ENCODE results near the gene HSPB8.

Gene HSPB8

DNA sequence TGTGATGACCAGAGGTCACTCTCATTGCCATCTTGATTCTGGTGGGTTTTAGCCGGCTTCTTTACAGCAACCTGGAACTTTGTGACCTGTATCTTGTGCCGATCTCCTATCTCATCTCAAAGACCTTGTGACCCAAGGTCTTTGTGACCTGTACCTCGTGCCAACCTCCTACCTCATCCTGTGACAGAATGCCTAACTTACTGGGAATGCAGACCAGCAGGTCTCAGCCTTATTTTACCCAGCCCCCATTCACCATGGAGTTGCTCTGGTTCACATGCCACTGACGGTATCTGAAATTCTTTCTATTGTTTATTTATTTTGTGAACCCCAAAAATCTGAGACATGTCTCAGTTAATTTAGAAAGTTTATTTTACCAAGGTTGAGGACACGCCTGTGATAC is 7.4 kb upstream of the HSPB8 start:
- no peak for DNase-seq (ENCODE audit: low spot score)

DNA sequence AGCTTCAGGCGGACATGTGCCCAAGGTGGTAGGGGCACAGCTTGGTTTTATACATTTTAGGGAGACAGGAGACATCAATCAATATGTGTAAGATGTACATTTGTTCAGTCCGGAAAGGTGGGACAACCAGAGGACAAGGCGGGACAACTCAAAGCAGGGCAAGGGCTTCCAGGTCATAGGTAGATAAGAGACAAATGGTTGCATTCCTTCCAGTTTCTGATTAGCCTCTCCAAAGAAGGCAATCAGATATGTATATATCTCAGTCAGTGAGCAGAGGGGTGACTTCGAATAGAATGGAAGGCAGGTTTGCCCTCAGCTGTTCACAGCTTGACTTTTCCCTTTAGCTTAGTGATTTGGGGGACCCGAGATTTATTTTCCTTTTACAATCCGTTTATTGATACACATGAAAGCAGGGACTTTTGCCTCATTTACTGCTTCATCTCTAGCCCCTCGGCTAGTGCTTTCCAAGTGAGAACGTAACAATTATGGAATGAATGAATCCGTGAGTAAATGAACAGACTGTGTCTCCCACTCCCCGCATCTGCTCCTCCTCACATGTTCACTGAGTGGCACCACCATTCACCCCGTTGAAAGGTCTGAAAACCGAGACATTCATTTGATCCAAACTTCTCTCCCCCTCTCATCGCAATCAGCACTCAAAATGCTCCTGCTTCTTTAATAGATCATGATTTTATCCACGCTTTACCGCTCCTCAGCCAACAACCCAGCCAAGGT is 6.9 kb upstream of the HSPB8 start:
- no peak for DNase-seq (ENCODE audit: low spot score)

DNA sequence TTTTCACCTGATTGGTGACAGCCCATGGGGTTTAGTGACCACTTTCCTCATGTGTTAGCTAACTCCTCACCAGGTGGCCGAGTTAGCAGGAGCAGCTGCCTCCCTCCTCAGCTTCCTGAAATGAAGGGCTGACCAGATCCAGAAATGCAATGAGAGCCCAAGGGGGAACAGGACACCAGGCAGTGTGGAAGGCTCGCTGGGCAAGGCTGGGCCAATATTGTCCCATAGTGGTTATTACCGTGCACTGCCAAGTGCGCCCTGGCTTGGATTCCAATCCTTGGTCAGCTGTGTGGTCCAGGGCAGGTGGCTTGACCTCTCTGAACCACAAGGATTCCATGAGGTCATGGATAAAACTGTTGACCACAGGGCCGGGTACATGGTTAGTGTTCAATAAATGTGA is 3.6 kb upstream of the HSPB8 start:
- DNase-seq (ENCODE audit: low spot score) = no peak

GRCh38 chr12:119176267-119177055 is 2.3 kb upstream of the HSPB8 start:
- peak; percentile 49 for DNase-seq (ENCODE audit: low spot score)

- no peak for DNase-seq (ENCODE audit: low spot score)
Observed at GRCh38 chr12:119177056-119177325, 1.7 kb upstream of the HSPB8 start.

GRCh38 chr12:119177724-119178380 is 879 bp upstream of the HSPB8 start:
- no peak for DNase-seq (ENCODE audit: low spot score)

DNA sequence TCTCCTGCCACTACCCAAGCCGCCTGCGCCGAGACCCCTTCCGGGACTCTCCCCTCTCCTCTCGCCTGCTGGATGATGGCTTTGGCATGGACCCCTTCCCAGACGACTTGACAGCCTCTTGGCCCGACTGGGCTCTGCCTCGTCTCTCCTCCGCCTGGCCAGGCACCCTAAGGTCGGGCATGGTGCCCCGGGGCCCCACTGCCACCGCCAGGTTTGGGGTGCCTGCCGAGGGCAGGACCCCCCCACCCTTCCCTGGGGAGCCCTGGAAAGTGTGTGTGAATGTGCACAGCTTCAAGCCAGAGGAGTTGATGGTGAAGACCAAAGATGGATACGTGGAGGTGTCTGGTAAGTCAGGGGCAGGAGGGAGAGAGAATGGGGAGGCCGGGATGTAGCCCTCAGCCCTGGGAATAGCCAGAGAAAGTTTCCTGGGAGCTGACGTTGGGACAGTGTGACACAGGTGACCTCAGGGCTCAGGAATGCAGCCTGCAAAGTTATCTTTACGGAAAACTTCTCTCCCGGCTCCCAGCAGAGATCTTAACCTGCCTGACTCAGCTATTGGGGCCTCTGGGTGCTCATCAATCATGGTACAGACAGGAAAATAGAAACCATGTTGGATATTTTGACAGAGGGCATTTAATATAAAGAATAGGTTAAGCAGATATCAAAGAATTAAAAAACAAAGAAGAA is 747 bp downstream of the HSPB8 start:
- no peak for DNase-seq (ENCODE audit: low spot score)

GRCh38 chr12:119180380-119181040 is 1.8 kb downstream of the HSPB8 start:
- no peak for DNase-seq (ENCODE audit: low spot score)

DNA sequence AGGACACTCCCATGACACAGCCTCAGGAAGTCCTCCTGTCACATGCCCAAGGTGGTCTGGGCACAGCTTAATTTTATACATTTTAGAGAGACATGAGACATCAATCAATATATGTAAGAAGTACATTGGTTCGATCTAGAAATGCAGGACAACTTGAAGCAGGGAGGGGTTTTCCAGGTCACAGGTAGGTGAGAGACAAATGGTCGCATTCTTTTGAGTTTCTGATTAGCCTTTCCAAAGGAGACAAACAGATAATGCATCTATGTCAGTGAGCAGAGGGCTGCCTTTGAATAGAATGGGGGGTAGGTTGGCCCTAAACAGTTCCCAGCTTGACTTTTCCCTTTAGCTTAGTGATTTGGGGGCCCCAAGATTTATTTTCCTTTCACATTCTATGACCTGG is 2.5 kb downstream of the HSPB8 start:
- no peak for DNase-seq (ENCODE audit: low spot score)

GRCh38 chr12:119181944-119182343 is 3.2 kb downstream of the HSPB8 start:
- no peak for DNase-seq (ENCODE audit: low spot score)

DNA sequence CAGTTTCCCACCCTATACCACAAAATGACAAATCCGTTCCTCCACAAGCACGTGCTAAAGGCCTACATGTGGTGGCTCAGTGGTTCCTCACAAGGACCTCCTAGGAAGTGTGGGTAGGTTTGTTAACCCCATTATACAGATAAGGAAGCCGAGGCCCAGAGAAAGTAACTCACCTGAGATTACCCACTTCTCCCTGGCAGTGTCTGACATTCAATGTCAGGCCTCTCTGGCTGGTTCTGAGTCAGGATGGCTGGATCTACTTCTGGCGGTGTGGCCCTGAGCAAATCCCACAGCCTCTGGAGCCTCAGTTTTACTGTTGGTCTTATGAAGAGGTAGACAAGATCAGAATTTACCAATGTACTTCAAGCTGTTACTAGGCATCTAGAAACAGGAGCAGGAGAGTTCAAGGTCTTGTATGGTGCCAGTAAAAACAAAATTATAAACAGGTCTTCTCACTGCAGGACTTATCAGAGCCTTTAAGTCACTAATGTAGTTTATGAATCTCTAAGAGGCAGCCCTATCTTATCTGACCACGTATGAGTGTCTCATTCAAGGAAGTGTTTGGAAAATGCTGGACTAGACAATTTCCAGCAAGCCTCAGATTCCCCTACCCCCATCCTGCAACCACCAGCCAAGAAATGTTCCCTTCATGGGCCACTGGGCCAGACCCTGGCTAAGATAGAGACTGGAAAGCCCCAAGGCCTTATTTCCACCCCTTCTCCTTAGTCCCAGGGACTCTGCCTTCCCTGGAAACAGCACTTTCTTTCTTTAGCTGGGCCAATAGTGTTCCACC is 4.2 kb downstream of the HSPB8 start:
- DNase-seq (ENCODE audit: low spot score) = no peak

DNA sequence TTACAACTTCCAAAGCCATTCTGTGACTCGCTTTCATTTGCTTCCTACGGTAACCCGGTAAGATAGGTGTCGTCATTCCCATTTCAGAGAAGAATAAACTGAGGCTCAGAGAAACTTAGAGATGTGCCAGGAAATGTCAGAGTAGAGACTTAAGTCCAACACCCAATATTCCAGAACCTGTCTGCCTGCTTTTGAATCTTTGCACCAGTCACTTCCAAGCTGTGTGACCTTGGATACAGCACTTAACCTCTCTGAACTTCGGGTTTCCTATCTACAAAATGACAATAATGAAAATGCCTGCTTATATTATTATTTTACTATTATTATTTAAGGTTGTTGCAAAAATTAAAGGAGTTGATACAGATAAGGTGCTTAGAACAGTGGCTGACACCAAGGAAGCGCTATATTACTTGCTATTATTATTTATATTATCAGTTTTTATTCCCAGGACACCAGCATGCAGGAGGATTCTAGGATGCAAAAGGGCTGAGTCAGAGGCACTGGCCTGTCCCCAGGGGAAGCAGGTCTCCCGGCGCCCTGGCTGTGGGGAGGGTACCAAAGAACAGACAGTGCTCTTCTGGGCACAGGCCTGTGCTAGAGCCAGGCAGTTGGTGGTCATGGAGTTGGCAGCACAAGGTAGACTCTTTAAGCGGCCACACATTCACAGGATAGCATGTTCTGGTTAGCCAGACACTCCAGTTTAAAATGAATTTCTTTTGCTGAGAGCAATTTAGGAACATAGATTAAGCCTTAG is 5.4 kb downstream of the HSPB8 start:
- no peak for DNase-seq (ENCODE audit: low spot score)

- DNase-seq (ENCODE audit: low spot score) = no peak
Observed at GRCh38 chr12:119195256-119195655, 16.5 kb downstream of the HSPB8 start.

GRCh38 chr12:119198440-119198839 is 19.7 kb downstream of the HSPB8 start:
- DNase-seq (ENCODE audit: low spot score) = no peak

DNA sequence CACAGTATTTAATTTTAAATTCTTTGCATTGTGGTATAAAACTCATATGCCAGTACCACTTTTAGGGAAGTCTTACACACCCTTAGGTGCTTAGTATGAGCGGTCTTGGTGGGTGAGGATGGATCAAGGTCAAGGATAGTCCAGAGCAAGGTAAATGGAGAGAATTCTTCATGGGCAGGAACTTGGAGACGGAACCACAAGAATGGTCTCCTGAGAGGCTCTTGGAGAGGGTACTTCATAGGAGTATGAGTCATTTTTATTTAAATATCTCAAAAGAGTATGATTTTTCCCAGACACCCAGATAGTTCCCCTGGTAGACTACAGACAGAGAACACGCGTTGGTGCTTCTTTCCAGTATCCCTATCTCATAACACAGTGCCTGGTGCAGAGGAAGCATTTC is 21.9 kb downstream of the HSPB8 start:
- DNase-seq (ENCODE audit: low spot score) = no peak

GRCh38 chr12:119201789-119202543 is 23.2 kb downstream of the HSPB8 start:
- no peak for DNase-seq (ENCODE audit: low spot score)

DNA sequence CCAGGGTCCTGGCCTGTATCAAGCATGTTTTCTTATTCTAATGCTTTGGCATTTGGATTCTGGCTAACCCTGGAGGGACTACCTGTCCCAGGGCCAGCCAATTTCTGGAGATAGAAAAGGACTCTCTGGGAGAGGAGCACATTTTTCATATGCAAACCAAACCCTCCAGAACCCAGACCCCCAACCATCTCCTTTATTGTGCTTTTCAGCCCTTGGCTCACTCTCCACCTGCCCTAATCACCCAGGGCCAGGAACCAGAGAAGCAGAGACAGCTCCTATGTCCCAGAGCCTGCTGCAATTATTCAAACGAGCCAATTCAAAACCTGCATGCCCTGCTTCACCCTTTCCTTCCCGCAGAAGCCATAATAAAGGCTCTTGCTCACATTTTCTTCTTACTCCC is 23.8 kb downstream of the HSPB8 start:
- no peak for DNase-seq (ENCODE audit: low spot score)

GRCh38 chr12:119204131-119204530 is 25.4 kb downstream of the HSPB8 start:
- DNase-seq (ENCODE audit: low spot score) = no peak

DNA sequence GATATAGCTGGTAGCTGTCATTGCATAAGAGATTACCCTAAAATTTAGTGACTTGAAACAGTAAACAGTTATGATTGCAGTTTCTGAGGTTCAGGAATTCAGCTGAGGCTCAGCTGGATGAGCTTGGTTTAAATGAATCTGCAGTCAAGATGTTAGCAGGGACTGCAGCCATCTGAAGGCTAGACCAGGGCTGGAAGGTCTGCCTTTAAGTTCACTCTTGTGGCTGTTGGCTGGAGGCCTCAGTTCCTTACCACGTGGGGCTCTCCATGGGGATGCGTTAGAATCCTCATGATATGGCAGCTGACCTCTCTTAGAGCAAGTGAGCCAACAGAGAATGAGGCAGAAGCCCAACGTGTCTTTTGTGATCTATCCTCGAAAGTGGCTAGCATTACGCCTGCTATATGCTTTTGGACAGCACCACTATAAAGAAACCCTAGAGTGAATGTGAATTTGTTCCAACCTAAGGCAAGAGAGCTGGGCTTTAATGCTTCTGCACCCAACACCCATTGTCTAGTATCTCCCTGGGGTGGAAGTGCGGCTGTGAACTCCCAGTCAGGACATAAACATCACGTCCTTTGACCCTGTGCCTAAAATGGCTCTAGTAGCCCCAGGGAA is 26.0 kb downstream of the HSPB8 start:
- no peak for DNase-seq (ENCODE audit: low spot score)
